Panc1 (cell line): ENCODE measurements around the gene NKRF. TPM values are rescaled to one million over a fixed set of nuclear protein-coding genes. Genes with fewer than 3 reads are reported as not detected.

Experiments
- ATAC-seq: fragments of 200-7000 bp; cut with Tn5 transposase; 2 replicates; pipeline ENCODE4 v1.9.1; 2020; ENCODE audit warnings: mild to moderate bottlenecking, moderate library complexity
- BruUV-seq: library from RNA; stranded (reverse); fragments of 400-500 nt; replicated peaks from 2 replicates; lab custom pipeline; 2021; lab: Mats Ljungman, UMichigan
- CTCF ChIA-PET: fragments of 300-600 bp; sonication (Branson Sonifier 250); formaldehyde crosslinking; loops from one replicate; lab custom pipeline; 2022; ENCODE audit warnings: antibody characterized with exemption; lab: Charles Lee
- POLR2A ChIA-PET: fragments of 300-600 bp; sonication (Branson Sonifier 250); formaldehyde crosslinking; loops from one replicate; lab custom pipeline; 2022; ENCODE audit warnings: antibody characterized with exemption; lab: Charles Lee
- DNase-seq: peaks from one replicate; pipeline ENCODE4 v3.0.0-alpha.2; 2010; ENCODE audit warnings: low read depth, low spot score
- H3K27ac ChIP-seq: 2 replicates; pipeline ENCODE4 v1.5.1; 2011; ENCODE audit warnings: mild to moderate bottlenecking, low read length, inconsistent platforms
- H3K27me3 ChIP-seq: fragments of 200-500 bp; sonication (Bioruptor generic); 2 replicates; pipeline ENCODE4 v1.6.0; 2014; ENCODE audit warnings: low read length, inconsistent platforms; ENCODE audit not compliant: control insufficient read depth, insufficient read depth
- H3K36me3 ChIP-seq: fragments of 200-500 bp; sonication (Bioruptor generic); 2 replicates; pipeline ENCODE4 v1.5.1; 2014; ENCODE audit warnings: inconsistent platforms, mild to moderate bottlenecking, low read length, moderate library complexity; ENCODE audit not compliant: control insufficient read depth, insufficient read depth
- H3K4me1 ChIP-seq: 2 replicates; pipeline ENCODE4 v1.5.1; 2011; ENCODE audit warnings: inconsistent platforms, mild to moderate bottlenecking, low read length, moderate library complexity; ENCODE audit not compliant: control insufficient read depth, insufficient read depth
- H3K4me3 ChIP-seq, 2 experiments: 2 replicates each; pipeline ENCODE4 v1.5.1; 2011 to 2012; ENCODE audit warnings: low read depth in 2 of 2, low read length in 2 of 2, mild to moderate bottlenecking in 2 of 2, inconsistent platforms in 1 of 2, moderate library complexity in 1 of 2
- H3K9me3 ChIP-seq: fragments of 200-500 bp; sonication (Bioruptor generic); 2 replicates; pipeline ENCODE4 v1.5.1; 2014; ENCODE audit warnings: low read depth, mild to moderate bottlenecking, inconsistent platforms, low read length, moderate library complexity; ENCODE audit not compliant: control insufficient read depth, insufficient read depth
- CTCF ChIP-seq: fragments of 450-650 bp; IDR thresholded peaks from 2 replicates; pipeline ENCODE4 v1.5.1; 2017; ENCODE audit warnings: mild to moderate bottlenecking
- POLR2AphosphoS5 ChIP-seq: IDR thresholded peaks from 2 replicates; pipeline ENCODE4 v1.6.1; 2012; ENCODE audit warnings: mild to moderate bottlenecking, low read depth, low read length, moderate library complexity
- REST ChIP-seq, 2 experiments: IDR thresholded peaks; 2 replicates each; pipeline ENCODE4 v1.6.1; 2011 to 2012; ENCODE audit warnings: low read depth in 2 of 2, control low read depth in 1 of 2, low read length in 1 of 2, mild to moderate bottlenecking in 1 of 2, moderate library complexity in 1 of 2; ENCODE audit not compliant: insufficient read depth in 1 of 2
- SIN3A ChIP-seq: IDR thresholded peaks from 2 replicates; pipeline ENCODE4 v1.6.1; 2012; ENCODE audit warnings: low read depth, mild to moderate bottlenecking, low read length, moderate library complexity, borderline replicate concordance; ENCODE audit not compliant: insufficient read depth
- TCF7L2 ChIP-seq: IDR thresholded peaks from 2 replicates; pipeline ENCODE4 v1.6.1; 2011; ENCODE audit warnings: mild to moderate bottlenecking, low read depth, low read length, inconsistent platforms
- in situ Hi-C: cut with HindIII; loops from 2 replicates; pipeline ENCODE4 v1.10.0; 2016; ENCODE audit warnings: low sequenced_read_pairs, low pct_unique_long_range_greater_than_20kb
- intact Hi-C: fragments of 100-400 bp; cut with micrococcal nuclease; formaldehyde crosslinking; loops from one replicate; pipeline ENCODE4 v1.10.0; 2022; ENCODE audit not compliant: unreplicated experiment
- total RNA-seq: library from RNA; stranded (reverse); gene quantifications from one replicate; pipeline ENCODE4 v1.2.1, GENCODE V29; 2021; ENCODE audit not compliant: unreplicated experiment

NKRF gene
- total RNA-seq, 1 experiment from 2014 or later: 25.5 TPM

- peak overlapping the region; percentile 88 for H3K27ac ChIP-seq
- in situ Hi-C loops (no loop called here), intact Hi-C loops (no loop called here)
- no peak for ATAC-seq
- ChIA-PET POLR2A (no interaction called here), CTCF (no interaction called here)
- no peak for DNase-seq
- TF ChIP-seq CTCF (no peak), POLR2AphosphoS5 (no peak), TCF7L2 (no peak), SIN3A (no peak), REST (IDR thresholded peaks at IDR 0.05; ENCODE audit: insufficient read depth in 1 of 2, low read depth in 2 of 2, low read length in 1 of 2) (no peak)
- H3K4me3 ChIP-seq: peak overlapping the region; percentile 78 to 80
- TSS peak; percentile 83 for BruUV-seq
- no peaks in the 10 kb centered on the region for H3K9me3 ChIP-seq
- no peaks in the 10 kb centered on the region for H3K27me3 ChIP-seq
- H3K36me3 ChIP-seq: peaks cover 6% of the 10 kb centered on the region
- peaks cover 13% of the 10 kb centered on the region for H3K4me1 ChIP-seq
These were observed 33.0 kb downstream of the NKRF start for GRCh38 chrX:119573222-119573621.

GRCh38 chrX:119570351-119570835 is 35.8 kb downstream of the NKRF start:
- POLR2A ChIA-PET: interaction anchor here (0.6 kb wide), 1 partner anchor 333 kb away, joined by 5 read pairs; no protein-coding TSS in a partner anchor
- in situ Hi-C loops (no loop called here), intact Hi-C loops (no loop called here)
- H3K4me3 ChIP-seq: no peak overlapping the region
- CTCF ChIA-PET: interaction anchor here (0.7 kb wide), 1 partner anchor 54 kb away, joined by 8 read pairs; no protein-coding TSS in a partner anchor
- H3K9me3 ChIP-seq: no peaks in the 10 kb centered on the region
- no TSS peak for BruUV-seq
- no peak for ATAC-seq
- no peaks in the 10 kb centered on the region for H3K27me3 ChIP-seq
- H3K36me3 ChIP-seq: no peaks in the 10 kb centered on the region; the same call in 1 of the 2 replicates
- no peak for DNase-seq
- no peak for TF ChIP-seq SIN3A
- no peak for TF ChIP-seq POLR2AphosphoS5
- no peak for TF ChIP-seq CTCF
- no peak for TF ChIP-seq TCF7L2
- no peak for TF ChIP-seq REST (IDR thresholded peaks at IDR 0.05; ENCODE audit: insufficient read depth in 1 of 2, low read depth in 2 of 2, low read length in 1 of 2)
- H3K4me1 ChIP-seq: peaks cover 8% of the 10 kb centered on the region
- no peak overlapping the region for H3K27ac ChIP-seq
